Measurements from ENCODE around the gene DPRX.
"Not testable (repeated sequence)": the region's sequence is repeated elsewhere in the genome, so short reads cannot be mapped to it uniquely, and the experiment has no call there.

Gene DPRX

GRCh38 chr19:53647350-53647749 is 15.6 kb downstream of the DPRX start:
- DNase-seq = no peak

- no peak for DNase-seq
Observed at GRCh38 chr19:53647792-53648191, 16.0 kb downstream of the DPRX start.

- DNase-seq = no peak
Observed at GRCh38 chr19:53649746-53650593, 18.2 kb downstream of the DPRX start.

- DNase-seq = no peak
Observed at GRCh38 chr19:53652476-53652875, 20.7 kb downstream of the DPRX start.

DNA sequence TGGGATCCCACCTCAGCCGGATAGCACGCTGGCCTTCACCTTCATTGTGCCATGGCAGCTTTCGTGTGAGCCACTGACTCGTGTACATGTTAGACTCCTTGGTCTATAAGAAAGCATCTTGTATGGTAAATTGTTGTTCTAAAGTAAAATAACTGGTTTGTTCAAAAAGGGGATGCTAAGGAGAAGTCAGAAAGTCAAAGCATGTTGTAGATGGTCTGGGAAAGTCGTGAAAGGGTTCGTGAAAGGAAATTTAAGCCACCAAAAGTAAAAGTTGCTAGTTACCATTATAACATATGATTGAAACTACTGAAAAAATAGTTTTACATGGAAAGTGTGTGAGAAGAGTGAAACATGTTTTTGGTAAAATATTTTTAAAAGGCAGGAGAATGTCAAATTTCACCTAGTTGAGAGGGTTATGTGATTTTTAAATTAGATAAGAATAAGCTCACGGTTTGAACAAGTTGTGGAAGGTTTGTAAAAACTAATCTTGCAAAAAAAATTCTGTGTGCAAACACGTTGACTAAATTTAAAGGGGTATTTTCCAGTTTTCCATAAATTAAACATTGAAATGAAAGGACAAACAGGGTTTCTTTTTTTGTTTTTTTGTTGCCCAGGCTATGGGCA is 23.4 kb downstream of the DPRX start:
- DNase-seq = no peak

- DNase-seq = no peak
Observed at GRCh38 chr19:53657330-53657729, 25.5 kb downstream of the DPRX start.

- DNase-seq = no peak
Observed at GRCh38 chr19:53657778-53658177, 26.0 kb downstream of the DPRX start.

DNA sequence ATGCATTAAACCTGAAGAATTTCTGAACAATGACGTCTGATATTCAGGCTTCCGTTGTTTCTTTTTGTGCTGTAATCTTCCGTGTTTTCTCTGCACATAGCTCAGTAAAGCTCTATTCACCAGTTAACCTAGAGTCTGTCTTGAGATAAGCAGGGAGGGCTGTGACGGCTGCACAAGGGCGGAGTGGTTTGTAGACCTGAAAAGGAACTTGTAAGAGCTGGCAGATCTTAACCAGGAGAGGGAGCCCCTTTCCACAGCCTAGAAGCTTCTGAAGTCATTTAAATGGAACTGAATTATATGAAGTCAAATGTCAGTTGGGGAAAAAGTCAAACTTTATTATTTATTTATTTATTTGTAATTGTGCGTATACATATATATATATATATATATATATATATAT is 27.5 kb downstream of the DPRX start:
- no peak for DNase-seq

GRCh38 chr19:53660584-53660983 is 28.8 kb downstream of the DPRX start:
- no peak for DNase-seq

DNA sequence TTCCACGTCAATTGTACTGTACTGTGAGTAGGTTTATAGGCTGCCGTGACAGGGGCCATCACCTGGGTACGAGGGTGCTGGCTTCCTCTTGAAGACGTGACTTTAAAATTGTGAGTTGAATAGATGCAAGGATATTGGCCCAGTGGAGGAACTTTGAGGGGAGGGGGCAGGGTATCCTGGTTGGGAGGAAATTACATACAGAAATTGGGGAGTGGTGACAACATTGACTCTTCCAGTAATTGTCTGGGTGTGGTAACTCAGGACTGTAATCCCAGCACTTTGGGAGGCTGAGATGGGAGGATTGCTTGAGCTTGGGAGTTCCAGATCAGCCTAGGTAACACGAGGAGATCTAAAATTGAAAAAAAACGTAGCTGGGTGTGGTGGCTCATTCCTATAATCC is 30.4 kb downstream of the DPRX start:
- DNase-seq = no peak

- no peak for DNase-seq
Observed at GRCh38 chr19:53664152-53664551, 32.4 kb downstream of the DPRX start.

DNA sequence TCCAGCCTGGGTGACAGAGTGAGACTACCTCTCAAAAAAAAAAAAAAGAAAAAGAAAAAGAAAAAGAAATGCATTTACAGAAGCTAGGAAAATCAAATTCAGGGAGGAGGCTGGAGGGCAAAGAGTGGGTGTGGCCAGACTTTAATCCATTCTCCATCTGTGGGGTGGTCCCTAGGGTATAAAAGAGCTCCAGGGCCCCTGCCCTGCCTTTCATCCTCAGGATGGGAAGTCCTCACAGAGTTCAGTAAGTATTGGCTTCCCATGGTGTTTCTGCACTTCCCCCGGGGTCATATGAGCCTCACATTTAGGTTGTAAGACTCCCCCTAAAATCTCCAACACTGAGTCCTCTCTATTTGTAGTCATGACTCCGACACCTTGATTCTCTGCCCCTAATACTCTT is 33.0 kb downstream of the DPRX start:
- no peak for DNase-seq

- DNase-seq = not testable (repeated sequence)
Observed at GRCh38 chr19:53666331-53666730, 34.5 kb downstream of the DPRX start.

DNA sequence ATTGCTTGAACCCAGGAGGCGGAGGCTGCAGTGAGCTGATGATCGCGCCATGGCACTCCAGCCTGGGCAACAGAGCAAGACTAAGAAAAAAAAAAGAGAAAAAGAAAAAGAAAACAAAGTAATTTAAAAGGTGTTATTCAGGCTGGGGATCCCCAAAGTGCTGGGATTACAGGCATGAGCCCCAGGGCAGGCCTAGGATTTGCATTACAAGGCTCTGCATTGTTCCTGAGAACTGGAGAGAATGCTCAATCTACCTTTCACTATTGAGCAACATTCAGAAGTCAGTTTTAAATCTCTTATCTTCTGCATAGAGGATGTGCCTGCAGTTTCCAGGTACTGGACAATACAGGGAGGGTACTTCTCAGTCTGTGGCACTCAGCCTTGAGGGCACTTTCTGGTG is 37.0 kb downstream of the DPRX start:
- not testable (repeated sequence) for DNase-seq

DNA sequence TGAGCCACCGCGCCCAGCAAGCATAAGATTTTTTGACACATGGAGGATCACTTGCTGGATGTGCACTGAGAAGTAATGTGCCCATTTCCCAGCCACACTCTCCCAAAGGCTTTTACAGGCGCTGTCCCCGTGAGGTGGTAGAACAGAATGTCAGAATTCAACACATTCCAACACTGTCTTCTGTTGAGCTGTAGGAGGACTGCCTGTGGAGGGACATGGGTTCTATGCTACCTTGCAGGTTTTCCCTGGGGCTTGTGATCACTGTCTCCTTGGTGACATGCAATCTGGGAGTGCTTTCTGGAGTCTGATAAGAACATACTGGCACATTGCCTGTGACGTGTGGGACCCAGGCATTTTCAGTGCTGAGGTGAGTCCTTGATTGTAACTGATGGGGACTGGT is 38.5 kb downstream of the DPRX start:
- no peak for DNase-seq

DNA sequence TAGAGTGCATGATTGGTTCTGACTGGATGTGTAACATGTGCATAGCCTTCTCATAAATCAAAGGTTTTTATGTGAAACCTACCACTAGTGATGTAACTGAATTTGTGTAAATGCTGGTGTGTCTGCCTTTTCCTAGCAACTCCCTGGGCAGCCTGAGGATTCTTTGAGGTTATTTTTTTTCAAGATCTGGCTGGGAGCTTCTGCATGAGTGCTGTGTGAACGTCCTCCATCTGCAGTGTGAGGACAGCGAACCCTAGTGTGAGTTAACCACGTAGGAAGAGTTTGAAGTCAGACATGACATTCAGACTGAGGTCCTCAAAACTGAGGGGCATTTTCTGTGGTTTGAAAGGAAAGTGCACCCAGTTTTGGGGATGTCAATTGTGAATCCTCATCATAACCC is 39.9 kb downstream of the DPRX start:
- DNase-seq = no peak

All from cortex of kidney (tissue), 1 donor.